ENCODE data around the gene ATRN. TPM values are rescaled to one million over a fixed set of nuclear protein-coding genes. Genes with fewer than 3 reads are reported as not detected.
A peak's percentile ranks its signal among the peaks of the same experiment; 100 is the strongest.
"Not testable (repeated sequence)": the region's sequence is repeated elsewhere in the genome, so short reads cannot be mapped to it uniquely, and the experiment has no call there.

Gene ATRN
- total RNA-seq, 6 experiments from 2014 or later, result 46.9 to 82.1 (median 59.1) TPM

- Histone ChIP-seq H3K27ac (peak overlapping the region in 1 of 3 donors; percentile 7), H3K27me3 (no peaks in the 10 kb centered on the region), H3K4me1 (peaks cover 0 to 17% (median 0%) of the 10 kb centered on the region in 4 donors), H3K9me3 (no peaks in the 10 kb centered on the region), H3K4me3 (no peak overlapping the region), H3K36me3 (no peaks in the 10 kb centered on the region)
- TF ChIP-seq CTCF (IDR thresholded peaks at IDR 0.05) (no peak), POLR2A (IDR thresholded peaks at IDR 0.05) (no peak)
- intact Hi-C loops (cut with DNase I), result no loop called here
- 26% methylated on average over 2 of the region's 2 CpGs for WGBS (ENCODE audit: insufficient coverage, low coverage, low lambda C conversion rate, missing lambda C conversion rate)
- DNase-seq (no peak), ATAC-seq (peak; percentile 57 to 84 (median 65))
Measured at GRCh38 chr20:3502878-3503277, 32.1 kb downstream of the ATRN start.

GRCh38 chr20:3505148-3505547 is 34.3 kb downstream of the ATRN start:
- ATAC-seq, result peak; percentile 24 to 71 (median 67)
- no peak overlapping the region for H3K4me3 ChIP-seq
- H3K27ac ChIP-seq, result no peak overlapping the region
- no peaks in the 10 kb centered on the region for H3K9me3 ChIP-seq
- peak in 2 of 3 donors; percentile 55 to 57 for DNase-seq
- WGBS (ENCODE audit: insufficient coverage, low coverage, low lambda C conversion rate, missing lambda C conversion rate), result 57% methylated on average over 4 of the region's 4 CpGs
- intact Hi-C loops (cut with DNase I), result no loop called here
- TF ChIP-seq POLR2A (IDR thresholded peaks at IDR 0.05) (no peak), CTCF (IDR thresholded peaks at IDR 0.05) (no peak)
- H3K4me1 ChIP-seq, result peaks cover 0 to 29% (median 7%) of the 10 kb centered on the region in 4 donors
- no peaks in the 10 kb centered on the region for H3K36me3 ChIP-seq
- H3K27me3 ChIP-seq, result no peaks in the 10 kb centered on the region

GRCh38 chr20:3509064-3509463 is 38.2 kb downstream of the ATRN start:
- ATAC-seq, result no peak
- Histone ChIP-seq H3K9me3 (no peaks in the 10 kb centered on the region), H3K27me3 (no peaks in the 10 kb centered on the region), H3K4me1 (peaks cover 0 to 31% (median 14%) of the 10 kb centered on the region in 4 donors), H3K27ac (peak overlapping the region in 1 of 3 donors; percentile 51), H3K36me3 (no peaks in the 10 kb centered on the region), H3K4me3 (no peak overlapping the region)
- TF ChIP-seq CTCF (IDR thresholded peaks at IDR 0.05), result no peak
- no peak for TF ChIP-seq POLR2A (IDR thresholded peaks at IDR 0.05)
- intact Hi-C loops (cut with DNase I), result no loop called here
- WGBS (ENCODE audit: insufficient coverage, low coverage, low lambda C conversion rate, missing lambda C conversion rate), result 50% methylated on average over 2 of the region's 2 CpGs
- no peak for DNase-seq

GRCh38 chr20:3510110-3510509 is 39.3 kb downstream of the ATRN start:
- Histone ChIP-seq H3K9me3 (no peaks in the 10 kb centered on the region), H3K27me3 (no peaks in the 10 kb centered on the region), H3K36me3 (no peaks in the 10 kb centered on the region), H3K4me1 (peaks cover 0 to 31% (median 17%) of the 10 kb centered on the region in 4 donors), H3K4me3 (no peak overlapping the region), H3K27ac (peak overlapping the region; percentile 51 to 63 (median 58))
- no peak for TF ChIP-seq POLR2A (IDR thresholded peaks at IDR 0.05)
- TF ChIP-seq CTCF (IDR thresholded peaks at IDR 0.05), result no peak
- intact Hi-C loops (cut with DNase I), result no loop called here
- DNase-seq (no peak), ATAC-seq (peak; percentile 88 to 96 (median 92))
- WGBS (ENCODE audit: insufficient coverage, low coverage, low lambda C conversion rate, missing lambda C conversion rate), result 4% methylated on average over 2 of the region's 2 CpGs

GRCh38 chr20:3512239-3512638 is 41.4 kb downstream of the ATRN start:
- H3K27me3 ChIP-seq; H3K9me3 ChIP-seq; DNase-seq; ATAC-seq; intact Hi-C loops (cut with DNase I); H3K27ac ChIP-seq; H3K4me3 ChIP-seq; H3K36me3 ChIP-seq: not testable (repeated sequence)
- 80% methylated on average over 1 of the region's 3 CpGs for WGBS (ENCODE audit: insufficient coverage, low coverage, low lambda C conversion rate, missing lambda C conversion rate)
- H3K4me1 ChIP-seq, result peaks cover 0 to 43% (median 19%) of the 10 kb centered on the region in 4 donors

All from right lobe of liver (tissue), 6 donors.